Activated CD4-positive, alpha-beta T cell treated with anti-CD3 and anti-CD28 coated beads for 1 hour (primary cell): Measurements from ENCODE around the gene CTNNA2.
"Not testable (repeated sequence)": the region's sequence is repeated elsewhere in the genome, so short reads cannot be mapped to it uniquely, and the experiment has no call there.

Experiments
- DNase-seq: peaks from one replicate; pipeline ENCODE4 v3.0.0-alpha.2; 2020

CTNNA2 gene

DNA sequence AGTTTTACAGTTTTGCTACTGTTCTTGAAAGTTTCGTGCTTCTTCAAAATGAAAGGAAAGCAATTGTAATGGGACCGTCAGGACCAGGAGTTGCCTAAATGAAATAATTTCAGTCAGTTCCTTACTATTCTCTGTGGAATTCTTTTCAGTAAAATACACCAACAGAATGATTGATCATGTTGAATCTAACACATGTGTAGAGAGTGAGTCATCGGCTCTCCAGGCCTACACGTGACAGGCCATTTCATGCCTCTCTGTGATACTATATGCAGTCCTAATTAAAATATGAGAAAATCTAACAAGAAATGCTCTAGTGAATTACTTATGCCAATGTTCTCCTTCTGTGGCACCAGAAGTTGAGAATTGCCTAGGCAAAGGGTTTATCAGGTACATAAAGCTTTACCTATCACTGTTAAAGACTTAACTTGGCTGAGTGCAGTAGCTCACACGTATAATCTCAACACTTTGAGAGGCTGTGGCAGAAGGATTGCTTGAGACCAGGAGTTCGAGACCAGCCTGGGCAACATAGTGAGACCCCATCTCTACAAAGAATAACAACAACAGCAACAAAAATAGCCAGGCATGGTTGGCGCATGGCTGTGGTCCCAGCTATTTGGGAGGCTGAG is 592.3 kb downstream of the CTNNA2 start:
- no peak for DNase-seq

GRCh38 chr2:80111185-80111584 is 598.3 kb downstream of the CTNNA2 start:
- DNase-seq, result no peak

DNA sequence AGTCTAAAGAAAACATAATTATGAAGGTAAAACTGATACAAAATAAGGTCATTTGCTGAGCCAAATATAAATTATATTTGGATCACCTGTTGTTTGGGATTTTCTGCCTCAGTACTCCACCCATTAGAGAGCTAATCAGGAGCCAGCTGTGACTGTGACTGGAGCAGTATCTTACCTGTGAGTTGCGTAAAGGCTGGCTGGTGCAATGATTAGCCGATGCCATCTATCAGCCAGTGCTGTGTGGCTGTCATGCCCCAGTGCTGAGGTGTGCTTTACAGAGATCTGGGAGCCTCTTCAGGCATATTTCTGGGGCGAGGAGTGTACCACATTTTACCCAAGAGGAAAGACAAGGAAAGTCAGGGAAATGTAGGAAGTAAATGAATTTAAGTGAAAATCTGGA is 599.9 kb downstream of the CTNNA2 start:
- DNase-seq, result no peak

DNA sequence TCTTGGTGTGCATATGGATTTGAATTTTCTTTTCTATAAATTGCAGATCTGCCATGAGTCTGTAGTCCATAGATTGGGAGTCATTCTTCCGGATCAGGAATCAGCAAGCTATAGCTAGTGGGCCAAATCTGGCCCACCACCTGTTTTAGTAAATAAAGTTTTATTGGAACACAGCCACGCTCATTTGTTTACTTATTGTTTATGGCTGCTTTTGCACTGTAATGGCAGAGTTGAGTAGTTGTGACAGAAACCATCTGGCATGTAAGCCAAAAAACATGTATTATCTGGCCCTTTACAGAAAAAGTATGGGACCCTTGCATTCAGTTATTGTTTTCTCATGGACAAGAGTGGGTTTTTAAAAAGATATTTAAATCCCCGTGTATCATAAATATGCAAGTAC is 600.5 kb downstream of the CTNNA2 start:
- DNase-seq, result no peak

DNA sequence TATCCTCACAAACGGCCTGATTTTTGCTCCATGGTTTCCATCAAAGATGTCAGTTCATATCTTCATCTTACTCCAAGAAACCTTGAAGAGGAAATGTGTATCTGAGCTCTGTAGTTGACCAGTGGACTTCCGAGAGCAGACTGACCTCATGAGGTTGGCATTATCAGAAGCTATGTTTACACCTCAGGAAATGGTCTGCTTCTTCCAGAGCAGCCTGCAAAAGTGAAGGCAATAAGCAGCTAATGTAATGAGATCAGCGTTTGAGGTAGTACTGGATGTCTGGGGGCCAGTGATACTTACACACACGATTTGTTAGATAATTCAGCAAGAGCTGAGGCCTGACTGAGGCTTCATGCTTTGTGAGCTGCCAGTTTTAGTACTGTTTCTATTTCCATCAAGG is 602.0 kb downstream of the CTNNA2 start:
- DNase-seq, result no peak

- no peak for DNase-seq
Measured at GRCh38 chr2:80117401-80117800, 604.5 kb downstream of the CTNNA2 start.

DNA sequence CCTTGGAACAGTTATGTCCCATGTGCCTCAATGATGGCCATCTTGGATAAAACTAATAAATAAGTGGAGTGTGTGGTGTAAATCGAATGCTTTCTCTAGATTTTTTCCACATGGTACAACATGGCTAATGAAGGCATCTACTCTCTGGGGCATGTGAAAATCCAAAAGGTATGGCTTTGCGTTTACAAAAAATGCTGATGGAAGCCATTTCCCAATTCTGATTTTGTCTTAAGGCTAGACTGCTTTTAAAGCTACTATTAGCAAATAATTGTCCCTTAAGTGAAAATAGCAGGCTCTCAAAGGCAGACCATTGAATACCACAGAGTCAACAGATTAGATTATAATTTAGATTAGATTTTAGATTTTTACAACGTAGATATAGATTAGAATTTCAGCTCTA is 608.0 kb downstream of the CTNNA2 start:
- DNase-seq, result no peak

DNA sequence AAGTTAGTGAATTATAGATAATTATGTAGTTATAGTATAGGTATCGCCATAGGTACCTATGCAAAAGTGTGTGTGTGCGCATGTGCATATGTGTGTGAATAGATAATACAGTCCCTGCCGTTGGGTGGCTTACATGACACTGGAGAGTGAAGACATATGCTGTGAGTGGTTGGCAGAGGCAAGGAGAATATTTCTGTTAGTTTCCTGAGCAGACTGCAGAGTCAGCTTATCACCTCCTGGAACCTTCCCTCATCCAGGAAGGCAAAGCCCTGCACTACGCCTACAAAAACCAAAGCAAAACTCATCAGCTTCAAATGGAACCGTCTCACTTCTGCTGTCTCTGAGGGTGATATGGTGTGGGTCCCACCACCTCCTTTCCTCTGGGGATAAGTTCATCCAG is 609.8 kb downstream of the CTNNA2 start:
- DNase-seq, result no peak

- no peak for DNase-seq
Measured at GRCh38 chr2:80126596-80127189, 613.8 kb downstream of the CTNNA2 start.

DNA sequence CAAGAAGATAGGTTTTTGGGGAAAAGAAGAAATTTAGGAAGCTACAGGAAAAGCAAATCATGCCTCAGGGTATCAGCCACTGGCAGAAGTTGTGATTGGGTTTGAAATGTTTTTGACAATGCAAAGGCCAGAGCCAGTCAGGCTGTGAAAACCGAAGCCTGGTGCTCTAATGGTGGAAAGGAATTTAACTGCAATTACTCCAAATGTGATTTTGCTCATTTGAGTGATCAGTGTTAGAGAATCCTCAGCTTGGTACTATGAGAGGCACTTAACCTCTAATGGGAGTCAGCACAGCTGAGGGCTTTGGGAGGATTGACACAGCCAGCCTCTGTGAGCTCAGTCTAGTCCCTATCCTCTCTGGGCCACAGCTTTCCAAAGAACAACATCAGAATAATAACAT is 615.2 kb downstream of the CTNNA2 start:
- DNase-seq, result no peak

DNA sequence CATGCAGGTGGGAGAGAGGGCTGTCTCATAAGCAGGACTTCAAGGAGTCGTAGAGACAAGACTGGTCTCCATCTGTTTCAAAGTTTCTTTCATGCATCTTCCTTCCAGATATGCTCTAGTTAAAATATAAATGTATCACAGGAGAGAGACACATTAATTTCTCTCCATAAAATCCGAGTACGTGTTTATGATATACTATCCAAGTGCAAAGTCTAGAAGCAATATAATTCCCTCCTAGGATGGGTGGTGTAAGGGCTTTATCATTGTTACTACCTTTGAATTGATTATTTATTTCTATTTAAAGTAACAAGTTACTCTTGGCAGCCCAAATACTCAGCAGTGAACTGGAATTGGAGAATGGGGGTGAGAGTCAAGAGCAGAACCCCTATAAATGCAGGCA is 619.4 kb downstream of the CTNNA2 start:
- no peak for DNase-seq

DNA sequence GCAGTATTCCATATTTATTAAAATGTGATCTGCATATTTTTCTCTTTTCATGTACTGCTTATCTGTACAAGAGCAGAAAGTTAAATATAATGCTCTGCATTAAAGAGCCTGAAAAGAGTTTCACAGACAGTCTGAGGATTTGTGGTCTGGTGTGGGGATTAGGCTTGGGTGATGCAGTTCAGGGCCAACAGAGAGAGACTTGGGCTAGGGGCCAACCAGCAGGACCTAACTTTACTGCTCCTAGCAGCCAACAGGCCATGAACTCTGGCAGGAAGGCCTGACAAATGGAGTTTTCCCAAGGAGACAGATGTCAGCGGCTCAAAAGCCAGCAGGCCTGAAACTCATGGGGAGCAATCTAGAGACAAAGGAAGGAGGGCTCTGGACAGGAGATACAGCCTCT is 622.1 kb downstream of the CTNNA2 start:
- no peak for DNase-seq

DNA sequence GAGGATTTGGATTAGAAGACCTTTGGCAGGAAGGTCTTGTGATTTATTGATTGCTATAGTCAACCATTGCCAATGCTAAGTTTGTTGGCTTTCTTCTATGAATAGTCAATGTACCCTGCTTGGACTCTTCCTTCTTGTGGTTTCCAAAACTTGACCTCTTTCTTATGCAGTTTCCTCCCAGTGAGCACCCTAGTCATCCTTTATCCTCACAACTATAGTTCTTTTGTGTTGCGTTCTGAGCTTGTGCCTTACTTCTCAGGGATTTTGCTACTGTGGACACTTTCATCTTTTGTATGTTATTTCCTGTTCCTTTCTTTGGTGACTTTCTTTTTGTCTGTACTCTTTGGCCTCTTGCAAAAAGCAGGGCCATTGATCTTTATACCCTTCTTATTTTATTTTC is 623.5 kb downstream of the CTNNA2 start:
- no peak for DNase-seq

DNA sequence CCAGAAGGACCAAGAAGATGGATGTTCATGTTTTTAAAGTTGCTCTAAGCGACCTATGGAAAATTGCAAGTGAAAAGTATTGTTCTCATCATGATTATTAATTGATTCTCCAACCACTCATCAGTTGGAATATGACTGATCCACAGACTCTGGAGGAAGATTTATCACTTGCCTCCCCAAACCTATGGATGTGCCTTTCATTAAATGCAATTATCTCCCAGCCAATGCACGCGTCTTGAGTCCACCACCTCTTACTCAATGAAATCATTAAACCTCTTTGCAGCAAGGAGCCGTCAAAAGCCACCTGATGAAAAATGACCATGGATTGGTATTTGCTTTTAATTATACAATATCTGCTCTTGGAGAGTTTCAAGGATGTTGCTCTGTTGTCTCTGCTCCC is 626.1 kb downstream of the CTNNA2 start:
- no peak for DNase-seq

GRCh38 chr2:80141007-80141726 is 628.3 kb downstream of the CTNNA2 start:
- no peak for DNase-seq

- DNase-seq, result no peak
Measured at GRCh38 chr2:80145499-80145898, 632.6 kb downstream of the CTNNA2 start.

DNA sequence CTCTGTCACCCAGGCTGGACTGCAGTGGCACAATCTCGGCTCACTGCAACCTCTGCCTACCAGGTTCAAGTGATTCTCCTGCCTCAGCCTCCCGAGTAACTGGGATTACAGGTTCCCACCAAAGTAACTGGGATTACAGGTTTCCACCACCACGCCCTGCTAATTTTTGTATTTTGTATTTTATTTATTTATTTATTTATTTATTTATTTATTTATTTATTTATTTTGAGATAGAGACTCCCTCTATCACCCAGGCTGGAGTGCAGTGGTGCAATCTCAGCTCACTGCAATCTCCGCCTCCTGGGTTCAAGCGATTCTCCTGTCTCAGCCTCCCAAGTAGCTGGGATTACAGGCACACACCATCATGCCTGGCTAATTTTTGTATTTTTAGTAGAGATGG is 633.9 kb downstream of the CTNNA2 start:
- not testable (repeated sequence) for DNase-seq

GRCh38 chr2:80147690-80148089 is 634.8 kb downstream of the CTNNA2 start:
- DNase-seq, result no peak

DNA sequence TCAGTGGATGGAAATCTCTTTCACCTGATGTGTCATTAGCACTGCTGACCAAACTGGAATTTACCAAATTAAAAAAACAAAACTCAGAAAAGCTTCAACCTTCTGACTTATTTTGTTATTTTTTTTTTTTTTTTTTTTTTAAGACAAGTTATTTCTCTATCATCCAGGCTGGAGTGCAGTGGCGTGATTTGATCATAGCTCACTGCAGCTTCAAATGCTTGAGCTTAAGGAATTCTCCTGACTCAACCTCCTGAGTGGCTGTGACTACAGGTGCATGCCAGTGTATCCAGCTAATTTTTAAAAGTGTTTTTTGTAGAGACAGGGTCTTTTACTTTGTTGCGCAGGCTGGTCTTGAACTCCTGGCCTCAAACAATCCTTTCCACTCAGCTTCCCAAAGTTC is 636.1 kb downstream of the CTNNA2 start:
- no peak for DNase-seq

DNA sequence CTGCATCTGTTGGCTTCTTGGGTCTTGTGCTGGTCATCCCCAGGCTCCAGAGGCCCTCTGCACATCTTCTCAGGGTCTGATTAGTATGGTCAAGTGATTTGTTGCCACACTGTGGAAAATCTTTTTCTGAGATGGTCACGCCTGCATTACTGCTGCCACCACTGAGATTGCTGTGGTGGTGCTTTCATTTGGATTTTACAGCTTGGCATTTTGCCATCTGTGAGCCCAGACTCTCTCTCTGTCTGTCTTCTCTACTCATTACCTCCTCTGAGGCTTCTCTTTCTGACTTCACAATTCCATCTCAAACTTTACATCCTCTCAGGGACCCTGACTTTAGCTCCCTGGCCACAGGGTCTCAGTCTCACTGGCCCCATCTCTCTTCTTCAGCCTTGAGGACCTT is 637.1 kb downstream of the CTNNA2 start:
- DNase-seq, result no peak

GRCh38 chr2:80151248-80151647 is 638.4 kb downstream of the CTNNA2 start:
- DNase-seq, result no peak

DNA sequence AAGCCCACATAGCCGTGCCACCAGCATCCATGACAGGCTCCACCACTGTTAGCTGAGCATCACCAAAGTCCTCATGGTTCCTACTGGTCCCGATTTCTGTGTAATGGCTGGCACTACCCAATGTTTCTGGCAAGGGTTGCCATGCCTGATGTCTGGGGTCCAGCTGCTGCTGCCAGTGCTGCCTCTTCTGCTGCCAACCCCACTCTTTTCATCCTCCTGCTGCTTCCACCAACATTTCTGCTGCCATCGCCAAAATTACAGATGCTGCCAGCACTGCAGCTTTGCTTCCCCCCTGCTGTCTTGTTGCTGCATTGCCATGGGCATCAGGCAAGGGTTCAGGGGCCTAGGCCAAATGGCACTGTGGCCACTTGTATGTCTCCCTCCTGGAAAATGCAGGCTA is 638.8 kb downstream of the CTNNA2 start:
- DNase-seq, result no peak

- no peak for DNase-seq
Measured at GRCh38 chr2:80153151-80153550, 640.3 kb downstream of the CTNNA2 start.

DNA sequence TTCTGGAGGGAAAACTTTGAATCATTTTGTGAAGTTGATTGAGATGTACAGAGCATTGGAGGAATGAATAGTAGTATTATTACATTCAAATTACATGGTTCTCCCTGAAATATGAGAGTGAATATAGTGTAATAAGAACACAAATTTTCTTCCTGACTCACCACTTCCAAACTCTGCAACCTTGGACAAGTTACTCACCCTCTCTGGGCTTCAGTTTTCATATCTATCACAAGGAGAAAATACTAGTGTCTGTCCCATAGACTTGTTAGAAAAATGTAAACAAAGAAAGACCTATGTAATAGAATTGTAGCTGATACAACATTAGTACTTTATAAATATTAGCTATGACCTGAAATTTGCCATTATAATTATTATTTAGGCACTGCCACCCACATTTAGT is 640.9 kb downstream of the CTNNA2 start:
- DNase-seq, result no peak
